Esophagus (tissue), 2 donors: ENCODE measurements around the gene NTN4. TPM values are rescaled to one million over a fixed set of nuclear protein-coding genes. Genes with fewer than 3 reads are reported as not detected.
"Not testable (repeated sequence)": the region's sequence is repeated elsewhere in the genome, so short reads cannot be mapped to it uniquely, and the experiment has no call there.

Source experiments
- H3K27ac ChIP-seq, 2 donors: one replicate each; pipeline ENCODE4 v1.5.1; 2013; ENCODE audit warnings: low read depth in 2 of 2, mild to moderate bottlenecking in 2 of 2, inconsistent platforms in 1 of 2, low read length in 1 of 2, moderate library complexity in 1 of 2
- H3K27me3 ChIP-seq, 2 donors: one replicate each; pipeline ENCODE4 v1.6.1; 2013; ENCODE audit warnings: low read length in 2 of 2, control low read depth in 1 of 2, mild to moderate bottlenecking in 1 of 2; ENCODE audit not compliant: insufficient read depth in 2 of 2, control insufficient read depth in 1 of 2
- H3K36me3 ChIP-seq, 2 donors: one replicate each; pipeline ENCODE4 v1.6.1; 2013; ENCODE audit warnings: low read length in 1 of 2; ENCODE audit not compliant: control insufficient read depth in 2 of 2, insufficient read depth in 2 of 2
- H3K4me1 ChIP-seq, 2 donors: one replicate each; pipeline ENCODE4 v1.6.1; 2013; ENCODE audit warnings: low read length in 1 of 2; ENCODE audit not compliant: control insufficient read depth in 2 of 2, insufficient read depth in 2 of 2
- H3K4me3 ChIP-seq, 2 donors: one replicate each; pipeline ENCODE4 v1.5.1; 2013; ENCODE audit warnings: low read length in 2 of 2, mild to moderate bottlenecking in 2 of 2, low read depth in 1 of 2, moderate library complexity in 1 of 2
- H3K9me3 ChIP-seq, 2 donors: one replicate each; pipeline ENCODE4 v1.6.1; 2013; ENCODE audit warnings: mild to moderate bottlenecking in 2 of 2, low read depth in 1 of 2, low read length in 1 of 2, moderate library complexity in 1 of 2; ENCODE audit not compliant: control insufficient read depth in 2 of 2, insufficient read depth in 1 of 2
- WGBS, 2 donors: extraction: QIAGEN DNeasy Blood & Tissue Kit; methylation state at CpG; one replicate each; pipeline ENCODE4 v1.1.7; 2013; 5-methylcytosine and 5-hydroxymethylcytosine counted together
- polyA plus RNA-seq, 2 donors: library from polyadenylated mRNA; stranded (reverse); fragments of 200-250 nt; gene quantifications; one replicate each; pipeline ENCODE4 v1.2.3, GENCODE V29; 2013
- donor health status: healthy with polysubstance abuse.
- donor health status: Bipolar disorder and iron deficiency.

NTN4 gene
- polyA plus RNA-seq, 2 donors: 3.8 to 6.2 TPM

DNA sequence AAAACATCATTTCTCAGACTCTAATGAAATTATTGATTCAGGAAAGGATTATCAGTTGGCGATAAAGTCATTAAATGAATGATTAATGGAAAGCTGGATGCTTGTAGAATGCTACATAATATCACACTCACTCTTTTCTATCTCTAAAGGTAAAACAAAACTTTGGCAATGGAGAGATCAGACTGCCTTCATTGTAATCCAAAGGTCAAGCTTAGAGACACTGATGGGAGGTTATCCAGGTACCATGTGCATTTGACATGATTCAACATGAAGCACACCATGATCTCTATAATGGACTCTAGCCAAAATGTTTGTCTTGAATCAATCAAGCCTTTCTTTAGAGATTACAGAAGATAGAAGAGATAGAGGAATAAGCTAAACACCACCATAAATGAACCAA, 129.2 kb downstream of the NTN4 start:
- Histone ChIP-seq H3K27ac (no peak overlapping the region), H3K9me3 (no peaks in the 10 kb centered on the region), H3K4me3 (no peak overlapping the region), H3K4me1 (no peaks in the 10 kb centered on the region), H3K27me3 (no peaks in the 10 kb centered on the region), H3K36me3 (no peaks in the 10 kb centered on the region)
- WGBS, 2 donors: 79 to 97% methylated on average over 1 of the region's 1 CpG

DNA sequence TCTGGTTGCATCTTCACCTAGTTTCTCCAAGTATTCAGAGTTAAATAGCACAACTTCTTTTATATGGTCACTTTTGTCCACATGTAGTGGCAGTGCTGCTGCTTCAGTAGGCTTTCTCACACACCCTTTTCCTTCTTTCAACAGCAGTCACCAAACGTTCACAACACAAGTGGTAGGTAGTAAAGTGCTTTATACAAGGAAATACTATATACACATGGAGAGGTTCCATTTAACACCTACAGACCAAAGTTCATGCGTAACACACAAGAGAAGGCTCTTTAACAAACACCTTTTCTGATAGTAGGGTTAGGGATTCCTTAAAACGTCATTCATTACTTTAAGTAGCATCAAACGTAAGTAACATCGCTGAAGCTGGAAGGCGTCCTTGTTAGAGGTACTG, 132.2 kb downstream of the NTN4 start:
- Histone ChIP-seq H3K36me3 (no peaks in the 10 kb centered on the region), H3K9me3 (no peaks in the 10 kb centered on the region), H3K4me1 (peaks cover 0 to 2% of the 10 kb centered on the region in 2 donors), H3K27me3 (no peaks in the 10 kb centered on the region), H3K4me3 (no peak overlapping the region), H3K27ac (no peak overlapping the region)
- WGBS, 2 donors: 67 to 71% methylated on average over 6 of the region's 6 CpGs

DNA sequence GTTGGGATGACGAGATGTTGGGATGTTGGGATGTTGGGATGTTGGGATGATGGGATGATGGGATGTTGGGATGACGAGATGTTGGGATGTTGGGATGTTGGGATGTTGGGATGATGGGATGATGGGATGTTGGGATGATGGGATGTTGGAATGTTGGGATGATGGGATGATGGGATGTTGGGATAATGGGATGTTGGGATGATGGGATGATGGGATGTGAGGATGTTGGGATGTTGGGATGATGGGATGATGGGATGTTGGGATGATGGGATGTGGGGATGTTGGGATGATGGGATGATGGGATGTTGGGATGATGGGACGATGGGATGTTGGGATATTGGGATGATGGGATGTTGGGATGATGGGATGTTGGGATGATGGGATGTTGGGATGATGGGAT, 135.9 kb downstream of the NTN4 start:
- not testable (repeated sequence) for H3K4me1 ChIP-seq, H3K4me3 ChIP-seq, H3K36me3 ChIP-seq, H3K27ac ChIP-seq, H3K27me3 ChIP-seq, H3K9me3 ChIP-seq
- WGBS, 2 donors: 95% methylated on average over 3 of the region's 3 CpGs

DNA sequence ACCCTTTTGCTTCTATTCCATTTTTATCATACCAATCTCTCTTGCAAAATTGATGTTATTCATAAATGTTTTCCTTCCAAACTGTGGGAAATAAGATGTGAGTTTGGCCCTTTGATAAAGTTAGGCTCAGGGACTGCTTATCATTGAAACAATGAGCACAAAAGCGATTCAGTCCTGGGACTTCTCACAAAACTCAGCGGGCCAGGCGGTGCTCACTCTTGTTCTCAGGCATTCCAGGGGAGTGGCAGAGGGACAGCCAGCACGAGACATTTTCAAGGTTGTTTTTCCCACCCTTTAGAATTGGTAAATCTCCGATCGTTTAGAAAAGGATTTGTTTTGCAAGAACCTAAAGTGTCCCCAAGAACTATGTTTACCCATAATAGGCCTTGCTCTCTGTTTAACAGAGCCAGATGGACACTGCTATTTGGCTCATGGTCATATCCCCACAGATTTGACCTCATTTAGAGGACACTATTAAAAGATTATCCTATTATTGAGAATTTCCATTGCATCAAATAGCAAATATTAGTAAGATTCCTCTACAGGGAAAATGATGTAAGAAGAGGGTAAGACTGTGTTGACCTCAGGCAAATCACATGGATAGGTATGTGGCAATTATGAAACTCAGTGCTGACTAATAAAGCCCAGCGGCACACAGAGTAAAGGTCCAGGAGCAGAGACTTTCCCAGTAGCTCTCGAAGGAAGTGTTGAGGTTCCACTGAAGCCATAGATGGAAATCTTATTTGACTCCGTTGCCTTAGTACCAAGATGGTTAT, 136.6 kb downstream of the NTN4 start:
- peak overlapping the region in 1 of 2 donors; percentile 73 for H3K27ac ChIP-seq
- WGBS, 2 donors: 65 to 70% methylated on average over 9 of the region's 9 CpGs

DNA sequence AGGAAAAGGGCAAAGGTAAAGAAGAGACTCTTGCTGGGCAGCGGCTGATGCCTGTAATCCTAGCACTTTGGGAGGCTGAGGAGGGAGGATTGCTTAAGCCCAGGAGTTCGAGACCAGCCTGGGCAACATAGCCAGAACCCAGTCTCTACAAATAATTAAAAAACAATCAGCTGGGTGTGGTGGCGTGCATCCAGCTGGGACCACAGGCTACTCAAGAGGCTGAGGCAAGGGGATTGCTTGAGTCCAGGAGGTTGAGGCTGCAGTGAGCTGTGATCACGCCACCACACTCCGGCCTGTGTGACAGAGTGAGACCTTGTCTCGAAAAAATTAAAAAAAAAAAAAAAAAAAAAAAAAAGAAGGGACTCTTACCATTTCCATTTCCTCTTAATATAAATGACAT, 138.9 kb downstream of the NTN4 start:
- Histone ChIP-seq H3K27ac (no peak overlapping the region), H3K36me3 (no peaks in the 10 kb centered on the region), H3K27me3 (no peaks in the 10 kb centered on the region), H3K4me3 (no peak overlapping the region), H3K9me3 (no peaks in the 10 kb centered on the region), H3K4me1 (peaks cover 0 to 2% of the 10 kb centered on the region in 2 donors)
- 94 to 95% methylated on average over 6 of the region's 6 CpGs for WGBS, 2 donors

More for the DNA sequence above, 136.6 kb downstream of the NTN4 start:
- Histone ChIP-seq H3K36me3 (no peaks in the 10 kb centered on the region), H3K4me1 (peaks cover 0 to 2% of the 10 kb centered on the region in 2 donors), H3K4me3 (no peak overlapping the region), H3K27me3 (no peaks in the 10 kb centered on the region), H3K9me3 (no peaks in the 10 kb centered on the region)

DNA sequence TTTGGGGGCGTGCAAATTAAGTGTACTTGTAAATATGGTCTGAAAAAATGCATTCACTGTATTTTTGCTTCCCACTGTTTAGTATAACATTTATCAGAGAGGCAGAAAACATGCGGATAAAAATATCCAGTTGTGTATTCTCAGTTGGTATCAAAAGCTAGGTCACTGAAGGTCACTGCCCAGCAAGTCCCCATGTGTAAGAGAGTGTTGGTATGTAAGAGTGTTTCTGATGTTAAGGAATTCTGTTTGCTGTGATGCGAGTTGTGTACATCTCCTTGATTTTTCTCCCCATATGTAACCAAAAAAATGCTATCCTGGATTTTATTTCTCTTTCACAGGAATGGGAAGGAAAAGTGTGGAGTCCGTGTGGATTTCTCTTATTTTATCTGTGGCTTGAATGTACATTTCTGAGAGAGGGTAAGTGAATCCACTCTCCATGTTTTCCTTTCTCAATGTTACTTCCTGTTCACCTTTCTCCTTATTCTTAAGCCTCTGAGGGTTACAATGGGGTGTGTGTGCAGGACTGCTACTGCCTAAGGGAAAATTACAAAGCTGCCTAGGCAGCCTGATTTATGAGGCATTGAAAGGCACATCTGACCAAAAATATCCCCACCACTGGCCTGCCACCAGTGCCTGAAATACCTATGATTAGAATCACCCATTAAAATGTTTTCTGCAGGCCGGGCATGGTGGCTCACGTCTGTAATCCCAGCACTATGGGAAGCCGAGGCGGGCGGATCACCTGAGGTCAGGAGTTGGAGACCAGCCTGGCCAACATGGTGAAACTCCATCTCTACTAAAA, 141.4 kb downstream of the NTN4 start:
- H3K4me3 ChIP-seq: no peak overlapping the region
- H3K27me3 ChIP-seq: no peaks in the 10 kb centered on the region
- peaks cover 0 to 2% of the 10 kb centered on the region in 2 donors for H3K4me1 ChIP-seq
- WGBS, 2 donors: 49 to 54% methylated on average over 9 of the region's 9 CpGs
- peak overlapping the region in 1 of 2 donors; percentile 9 for H3K27ac ChIP-seq
- H3K9me3 ChIP-seq: no peaks in the 10 kb centered on the region
- H3K36me3 ChIP-seq: no peaks in the 10 kb centered on the region

DNA sequence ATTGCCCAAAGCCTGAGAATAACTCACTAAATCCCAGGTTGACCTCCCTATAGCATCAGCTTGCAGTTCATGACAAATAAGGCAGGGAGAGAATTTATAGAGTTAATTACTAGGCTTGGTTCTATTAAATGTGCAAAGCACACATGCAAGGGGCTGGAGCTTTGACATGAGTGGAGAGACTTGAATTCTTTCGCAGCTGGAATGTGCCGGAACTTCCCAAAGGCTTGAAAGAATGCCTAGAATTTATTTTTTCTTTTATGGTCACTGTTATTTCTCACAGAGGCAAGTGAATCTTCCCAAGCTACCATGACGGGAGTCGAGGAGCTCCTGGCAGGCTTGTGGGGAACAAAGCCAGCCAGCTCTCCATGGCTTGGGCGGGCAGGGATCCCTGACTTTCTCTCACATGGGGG, 143.8 kb downstream of the NTN4 start:
- H3K4me1 ChIP-seq: no peaks in the 10 kb centered on the region
- no peak overlapping the region for H3K27ac ChIP-seq
- peaks cover 0 to 3% of the 10 kb centered on the region in 2 donors for H3K9me3 ChIP-seq
- H3K4me3 ChIP-seq: no peak overlapping the region
- H3K36me3 ChIP-seq: no peaks in the 10 kb centered on the region
- no peaks in the 10 kb centered on the region for H3K27me3 ChIP-seq
- 37 to 42% methylated on average over 5 of the region's 5 CpGs for WGBS, 2 donors

DNA sequence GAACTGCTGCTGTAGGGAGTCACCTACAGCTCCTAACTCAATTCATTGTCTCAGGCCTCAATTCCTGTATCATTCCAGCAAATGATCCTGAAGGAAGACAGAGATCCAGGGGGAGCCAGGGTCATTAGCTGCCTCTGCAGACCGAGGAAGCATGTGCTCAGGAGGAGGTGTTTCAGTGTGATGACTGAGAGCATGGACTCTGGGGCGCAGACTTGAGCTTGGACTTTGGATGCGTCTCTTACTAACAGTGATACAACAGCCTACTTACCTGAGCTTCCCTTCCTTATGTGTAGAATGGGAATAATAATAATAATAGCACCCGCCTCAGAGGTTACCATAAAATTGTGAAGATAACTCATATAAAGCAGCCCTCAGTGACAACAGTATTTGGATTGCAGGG, 147.3 kb downstream of the NTN4 start:
- no peaks in the 10 kb centered on the region for H3K4me1 ChIP-seq
- H3K27me3 ChIP-seq: no peaks in the 10 kb centered on the region
- WGBS, 2 donors: 82 to 98% methylated on average over 4 of the region's 4 CpGs
- no peak overlapping the region for H3K4me3 ChIP-seq
- no peak overlapping the region for H3K27ac ChIP-seq
- H3K9me3 ChIP-seq: peaks cover 0 to 3% of the 10 kb centered on the region in 2 donors
- no peaks in the 10 kb centered on the region for H3K36me3 ChIP-seq

DNA sequence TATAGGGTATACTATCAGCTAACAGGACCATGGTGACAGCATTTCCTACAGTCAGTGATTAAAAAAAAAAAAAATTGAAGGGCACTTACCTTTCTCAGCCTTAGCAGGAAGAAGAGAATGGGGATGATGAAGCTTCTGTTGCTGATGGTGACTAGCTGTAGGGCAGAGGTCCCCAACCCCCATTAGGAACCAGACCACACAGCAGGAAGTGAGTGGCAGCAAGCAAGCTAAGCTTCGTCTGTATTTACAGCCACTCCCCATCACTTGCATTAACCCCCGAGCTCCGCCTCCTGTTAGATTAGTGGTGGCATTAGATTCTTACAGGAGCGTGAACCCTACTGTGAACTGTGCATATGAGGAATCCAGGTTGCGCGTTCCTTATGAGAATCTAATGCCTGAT, 148.0 kb downstream of the NTN4 start:
- H3K27ac ChIP-seq: no peak overlapping the region
- H3K27me3 ChIP-seq: no peaks in the 10 kb centered on the region
- WGBS, 2 donors: 65 to 70% methylated on average over 6 of the region's 6 CpGs
- H3K36me3 ChIP-seq: no peaks in the 10 kb centered on the region
- no peak overlapping the region for H3K4me3 ChIP-seq
- peaks cover 0 to 3% of the 10 kb centered on the region in 2 donors for H3K9me3 ChIP-seq
- H3K4me1 ChIP-seq: no peaks in the 10 kb centered on the region
